ENCODE results near the gene LAT.
"Not testable (repeated sequence)": the region's sequence is repeated elsewhere in the genome, so short reads cannot be mapped to it uniquely, and the experiment has no call there.

Gene LAT

DNA sequence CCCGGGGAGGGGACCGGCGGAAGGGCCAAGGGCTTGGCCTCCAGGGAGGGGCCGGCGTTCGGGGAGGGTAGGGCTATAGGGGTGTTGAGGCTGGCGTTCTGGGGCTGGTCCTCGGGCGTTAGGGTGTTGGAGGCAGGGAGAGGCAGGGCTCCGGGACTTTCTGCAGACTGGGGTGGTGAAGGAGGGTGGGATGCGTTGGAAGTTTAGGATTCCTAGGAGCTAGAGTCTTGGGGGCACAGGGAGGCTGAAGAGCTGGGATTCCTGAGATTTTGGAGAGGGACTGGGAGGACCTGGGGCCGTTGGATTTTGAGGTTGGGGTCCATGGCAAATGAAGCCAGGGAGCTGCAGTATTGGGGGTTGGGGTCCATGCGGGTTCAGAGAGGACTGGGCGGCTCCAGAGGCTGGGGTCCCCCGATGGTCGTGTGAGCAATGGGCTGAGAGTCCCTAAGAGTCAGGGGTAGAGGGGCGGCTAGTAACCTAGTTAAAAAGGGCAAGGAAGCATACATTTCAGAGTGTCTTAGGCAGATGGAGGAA is 33.4 kb upstream of the LAT start:
- CTCF ChIA-PET: no interaction called here
- no peak for TF ChIP-seq NFRKB (IDR thresholded peaks at IDR 0.05)
- no peak for TF ChIP-seq ELF4 (IDR thresholded peaks at IDR 0.05)
- no peak for TF ChIP-seq ARNT (IDR thresholded peaks at IDR 0.05)
- TF ChIP-seq HDGF (IDR thresholded peaks at IDR 0.05; ENCODE audit: borderline replicate concordance): no peak
- TF ChIP-seq FOXM1 (IDR thresholded peaks at IDR 0.05; ENCODE audit: borderline replicate concordance): no peak
- no peak for TF ChIP-seq LEF1 (IDR thresholded peaks at IDR 0.05; ENCODE audit: borderline replicate concordance)
- no peak for TF ChIP-seq FOXK2 (IDR thresholded peaks at IDR 0.05)
- TF ChIP-seq SP1 (IDR thresholded peaks at IDR 0.05): no peak
- POLR2A ChIA-PET: interaction anchor here (0.8 to 2.6 kb wide), 3 partner anchors 11 to 22 kb away, joined by 3 to 19 read pairs (median 9); partner anchors contain the start of gene SPNS1
- peak; percentile 39 for DNase-seq (ENCODE audit: extremely low spot score)

GRCh38 chr16:28958216-28958615 is 26.6 kb upstream of the LAT start:
- ChIA-PET POLR2A (interaction anchor here (1.2 kb wide), 1 partner anchor 16 kb away, joined by 4 read pairs; the partner anchor contains the start of gene SPNS1), CTCF (no interaction called here)
- no peak for TF ChIP-seq SUZ12 (IDR thresholded peaks at IDR 0.05)
- no peak for DNase-seq (ENCODE audit: extremely low spot score)

DNA sequence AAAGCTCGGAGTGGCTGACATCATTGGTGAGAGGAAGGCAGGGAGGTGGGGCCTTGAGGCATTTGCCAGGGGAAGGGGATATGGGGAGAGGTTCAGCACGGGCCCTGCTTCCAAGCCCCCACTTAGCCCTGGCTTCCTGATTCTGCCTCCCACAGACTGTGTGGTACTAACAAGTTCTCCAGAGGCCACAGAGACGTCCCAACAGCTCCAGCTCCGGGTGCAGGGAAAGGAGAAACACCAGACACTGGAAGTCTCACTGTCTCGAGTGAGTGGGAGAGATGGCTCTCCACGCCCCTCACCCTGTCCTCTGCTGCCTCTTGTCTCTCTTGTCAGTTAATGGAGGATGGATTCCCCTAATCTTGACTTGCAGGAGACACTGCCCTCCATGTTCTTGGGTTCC is 26.0 kb upstream of the LAT start:
- DNase-seq (ENCODE audit: extremely low spot score): no peak
- ChIA-PET CTCF (no interaction called here), POLR2A (interaction anchor here (1.2 kb wide), 1 partner anchor 15 kb away, joined by 4 read pairs; the partner anchor contains the start of gene SPNS1)
- TF ChIP-seq CTBP1 (IDR thresholded peaks at IDR 0.05; ENCODE audit: borderline replicate concordance): no peak
- no peak for TF ChIP-seq SP1 (IDR thresholded peaks at IDR 0.05)
- no peak for TF ChIP-seq TARDBP (IDR thresholded peaks at IDR 0.05)
- TF ChIP-seq L3MBTL2 (conservative IDR thresholded peaks at IDR 0.05): no peak
- no peak for TF ChIP-seq FOXA1 (IDR thresholded peaks at IDR 0.05)
- TF ChIP-seq SUZ12 (IDR thresholded peaks at IDR 0.05): no peak
- TF ChIP-seq PKNOX1 (IDR thresholded peaks at IDR 0.05): no peak
- TF ChIP-seq NFRKB (IDR thresholded peaks at IDR 0.05): no peak
- TF ChIP-seq ELF4 (IDR thresholded peaks at IDR 0.05): no peak
- no peak for TF ChIP-seq FOXK2 (IDR thresholded peaks at IDR 0.05)
- no peak for TF ChIP-seq ZNF384 (IDR thresholded peaks at IDR 0.05)
- TF ChIP-seq FOXM1 (IDR thresholded peaks at IDR 0.05; ENCODE audit: borderline replicate concordance): no peak
- no peak for TF ChIP-seq ARNT (IDR thresholded peaks at IDR 0.05)
- TF ChIP-seq BHLHE40 (IDR thresholded peaks at IDR 0.05; ENCODE audit: borderline replicate concordance): no peak
- no peak for TF ChIP-seq HDGF (IDR thresholded peaks at IDR 0.05; ENCODE audit: borderline replicate concordance)
- no peak for TF ChIP-seq LEF1 (IDR thresholded peaks at IDR 0.05; ENCODE audit: borderline replicate concordance)

DNA sequence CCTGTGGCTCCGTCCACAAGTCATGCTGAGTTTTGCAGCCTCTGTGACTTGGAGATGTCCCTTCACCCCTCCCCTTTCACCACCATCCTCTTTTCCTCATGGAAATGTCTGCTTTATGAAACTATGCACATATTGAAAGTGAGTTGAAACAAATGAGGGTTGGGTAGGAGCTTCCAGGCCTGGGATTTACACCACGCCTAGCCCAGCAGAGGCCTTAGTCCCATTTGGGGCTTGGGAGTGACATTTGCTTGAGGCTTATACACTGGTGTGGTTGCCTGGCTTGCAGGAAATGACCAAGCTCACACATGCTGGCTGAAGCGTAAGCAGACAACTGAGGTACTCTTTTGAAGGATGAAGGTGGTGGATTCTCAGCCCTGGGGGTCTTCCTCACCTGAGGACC is 20.8 kb upstream of the LAT start:
- CTCF ChIA-PET: interaction anchor here (0.7 kb wide), 1 partner anchor 1128 kb away, joined by 3 read pairs; no protein-coding TSS in a partner anchor
- POLR2A ChIA-PET: interaction anchor here (0.9 to 1.5 kb wide), 2 partner anchors 10 to 13 kb away, joined by 3 read pairs; partner anchors contain the start of gene NFATC2IP
- TF ChIP-seq TARDBP (IDR thresholded peaks at IDR 0.05) (no peak), L3MBTL2 (conservative IDR thresholded peaks at IDR 0.05) (no peak), NFRKB (IDR thresholded peaks at IDR 0.05) (no peak), SUZ12 (IDR thresholded peaks at IDR 0.05) (no peak), SP1 (IDR thresholded peaks at IDR 0.05) (no peak), ELF4 (IDR thresholded peaks at IDR 0.05) (no peak), ARNT (IDR thresholded peaks at IDR 0.05) (no peak), PKNOX1 (IDR thresholded peaks at IDR 0.05) (no peak), HDGF (IDR thresholded peaks at IDR 0.05; ENCODE audit: borderline replicate concordance) (no peak), CTBP1 (IDR thresholded peaks at IDR 0.05; ENCODE audit: borderline replicate concordance) (no peak), ZNF384 (IDR thresholded peaks at IDR 0.05) (no peak), FOXK2 (IDR thresholded peaks at IDR 0.05) (no peak), BHLHE40 (IDR thresholded peaks at IDR 0.05; ENCODE audit: borderline replicate concordance) (no peak), FOXM1 (IDR thresholded peaks at IDR 0.05; ENCODE audit: borderline replicate concordance) (no peak), FOXA1 (IDR thresholded peaks at IDR 0.05) (no peak), LEF1 (IDR thresholded peaks at IDR 0.05; ENCODE audit: borderline replicate concordance) (no peak)
- no peak for DNase-seq (ENCODE audit: extremely low spot score)

DNA sequence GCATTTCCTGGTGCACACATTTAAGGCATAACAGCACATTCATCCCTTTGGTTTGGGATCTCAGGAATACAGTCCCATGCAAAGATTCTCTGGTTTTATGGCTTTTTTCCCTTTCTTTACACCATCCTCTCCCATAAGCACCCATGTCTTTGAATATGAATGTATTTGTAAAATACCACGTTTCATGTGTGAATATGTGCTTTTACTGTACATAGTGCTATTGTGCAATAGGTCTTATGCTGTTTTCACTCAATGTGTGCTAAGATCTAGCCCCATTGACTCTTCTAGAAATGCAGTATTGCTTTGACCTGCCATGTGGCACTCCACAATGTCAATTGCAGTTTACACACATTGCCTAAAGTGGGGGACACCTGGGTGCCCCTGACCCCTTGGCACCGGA is 20.4 kb upstream of the LAT start:
- no peak for DNase-seq (ENCODE audit: extremely low spot score)
- no peak for TF ChIP-seq FOXK2 (IDR thresholded peaks at IDR 0.05)
- TF ChIP-seq FOXM1 (IDR thresholded peaks at IDR 0.05; ENCODE audit: borderline replicate concordance): no peak
- no peak for TF ChIP-seq TARDBP (IDR thresholded peaks at IDR 0.05)
- TF ChIP-seq ZNF384 (IDR thresholded peaks at IDR 0.05): no peak
- TF ChIP-seq ARNT (IDR thresholded peaks at IDR 0.05): no peak
- TF ChIP-seq L3MBTL2 (conservative IDR thresholded peaks at IDR 0.05): no peak
- ChIA-PET POLR2A (interaction anchor here (0.9 to 1.5 kb wide), 2 partner anchors 9 to 14 kb away, joined by 3 read pairs; partner anchors contain the start of gene NFATC2IP), CTCF (interaction anchor here (0.7 kb wide), 1 partner anchor 1128 kb away, joined by 3 read pairs; no protein-coding TSS in a partner anchor)

- TF ChIP-seq BHLHE40 (IDR thresholded peaks at IDR 0.05; ENCODE audit: borderline replicate concordance) (no peak), SUZ12 (IDR thresholded peaks at IDR 0.05) (no peak), FOXA1 (IDR thresholded peaks at IDR 0.05) (no peak), TARDBP (IDR thresholded peaks at IDR 0.05) (no peak), NFRKB (IDR thresholded peaks at IDR 0.05) (no peak), PKNOX1 (IDR thresholded peaks at IDR 0.05) (no peak), SP1 (IDR thresholded peaks at IDR 0.05) (no peak), HDGF (IDR thresholded peaks at IDR 0.05; ENCODE audit: borderline replicate concordance) (no peak), LEF1 (IDR thresholded peaks at IDR 0.05; ENCODE audit: borderline replicate concordance) (no peak), FOXM1 (IDR thresholded peaks at IDR 0.05; ENCODE audit: borderline replicate concordance) (no peak), ZNF384 (IDR thresholded peaks at IDR 0.05) (no peak), ELF4 (IDR thresholded peaks at IDR 0.05) (no peak), CTBP1 (IDR thresholded peaks at IDR 0.05; ENCODE audit: borderline replicate concordance) (no peak), ARNT (IDR thresholded peaks at IDR 0.05) (no peak), FOXK2 (IDR thresholded peaks at IDR 0.05) (no peak), L3MBTL2 (conservative IDR thresholded peaks at IDR 0.05) (no peak)
- POLR2A ChIA-PET: no interaction called here
- CTCF ChIA-PET: no interaction called here
- DNase-seq (ENCODE audit: extremely low spot score): no peak
Measured at GRCh38 chr16:28967156-28967555, 17.7 kb upstream of the LAT start.

GRCh38 chr16:28969696-28970095 is 15.2 kb upstream of the LAT start:
- POLR2A ChIA-PET, CTCF ChIA-PET: not testable (repeated sequence)

More at GRCh38 chr16:28969696-28970095, 15.2 kb upstream of the LAT start:
- DNase-seq (ENCODE audit: extremely low spot score): not testable (repeated sequence)
